Liver (tissue), 9 donors: Measurements from ENCODE around the gene RNGTT. TPM values are rescaled to one million over a fixed set of nuclear protein-coding genes. Genes with fewer than 3 reads are reported as not detected.

Experiments
- DNase-seq: peaks from one replicate; pipeline ENCODE4 v3.0.0-alpha.2; 2017; ENCODE audit warnings: low spot score
- H3K27ac ChIP-seq, 2 donors: one replicate each; pipeline ENCODE4 v1.7.0; 2013; ENCODE audit warnings: inconsistent platforms in 2 of 2, low read length in 2 of 2, control low read depth in 1 of 2, low read depth in 1 of 2, mild to moderate bottlenecking in 1 of 2
- H3K27me3 ChIP-seq, 4 donors: one replicate each; pipeline versions ENCODE4 v1.6.1 to v1.7.0; 2013; ENCODE audit warnings: low read length in 3 of 4, inconsistent platforms in 1 of 4, mild to moderate bottlenecking in 1 of 4, moderate library complexity in 1 of 4; ENCODE audit not compliant: control insufficient read depth in 4 of 4, insufficient read depth in 4 of 4
- H3K36me3 ChIP-seq, 4 donors: one replicate each; pipeline versions ENCODE4 v1.6.1 to v1.7.0; 2013; ENCODE audit warnings: low read length in 3 of 4, mild to moderate bottlenecking in 3 of 4, low read depth in 1 of 4, moderate library complexity in 1 of 4; ENCODE audit not compliant: control insufficient read depth in 4 of 4, insufficient read depth in 3 of 4
- H3K4me1 ChIP-seq, 4 donors: one replicate each; pipeline versions ENCODE4 v1.6.1 to v1.7.0; 2013; ENCODE audit warnings: low read length in 3 of 4, mild to moderate bottlenecking in 3 of 4, moderate library complexity in 1 of 4; ENCODE audit not compliant: control insufficient read depth in 4 of 4, insufficient read depth in 4 of 4
- H3K4me3 ChIP-seq, 3 donors: one replicate each; pipeline versions ENCODE4 v1.6.1 to v1.7.0; 2013; ENCODE audit warnings: low read length in 3 of 3, control low read depth in 1 of 3, low read depth in 1 of 3, mild to moderate bottlenecking in 1 of 3
- H3K9ac ChIP-seq, 2 donors: one replicate each; pipeline ENCODE4 v1.7.0; 2013; ENCODE audit warnings: low read length in 2 of 2, mild to moderate bottlenecking in 2 of 2, moderate library complexity in 2 of 2, control low read depth in 1 of 2, low read depth in 1 of 2
- H3K9me3 ChIP-seq, 4 donors: one replicate each; pipeline versions ENCODE4 v1.6.1 to v1.7.0; 2013; ENCODE audit warnings: low read length in 3 of 4; ENCODE audit not compliant: control insufficient read depth in 4 of 4
- CTCF ChIP-seq: fragments of 150-350 bp; IDR thresholded peaks from 2 replicates; pipeline ENCODE4 v1.5.1; 2017; ENCODE audit warnings: improper control_type of control experiment, low read depth, low read length; ENCODE audit not compliant: missing input control
- EGR1 ChIP-seq, 2 donors: IDR thresholded peaks; 2 replicates each; pipeline ENCODE4 v1.6.1; 2016 to 2018; ENCODE audit warnings: antibody characterized with exemption in 2 of 2, low read depth in 2 of 2
- FOXA1 ChIP-seq: IDR thresholded peaks from 2 replicates; pipeline ENCODE4 v1.6.1; 2016; ENCODE audit warnings: antibody characterized with exemption
- FOXA2 ChIP-seq: IDR thresholded peaks from 2 replicates; pipeline ENCODE4 v1.6.1; 2016; ENCODE audit warnings: antibody characterized with exemption
- GABPA ChIP-seq, 2 donors: IDR thresholded peaks in 1 of 2; conservative IDR thresholded peaks in 1 of 2; 2 replicates each; pipeline ENCODE4 v1.6.1; 2016; ENCODE audit warnings: antibody characterized with exemption in 2 of 2, mild to moderate bottlenecking in 1 of 2, moderate library complexity in 1 of 2
- HNF4A ChIP-seq, 2 donors: conservative IDR thresholded peaks; 2 replicates each; pipeline ENCODE4 v1.6.1; 2016; ENCODE audit warnings: antibody characterized with exemption in 2 of 2, mild to moderate bottlenecking in 2 of 2
- HNF4G ChIP-seq: IDR thresholded peaks from 2 replicates; pipeline ENCODE4 v1.6.1; 2016; ENCODE audit warnings: antibody characterized with exemption
- JUND ChIP-seq, 2 donors: IDR thresholded peaks; 2 replicates each; pipeline ENCODE4 v1.6.1; 2016; ENCODE audit warnings: antibody characterized with exemption in 2 of 2
- MAX ChIP-seq: IDR thresholded peaks from 2 replicates; pipeline ENCODE4 v1.6.1; 2016; ENCODE audit warnings: antibody characterized with exemption
- NR2F2 ChIP-seq: IDR thresholded peaks from 2 replicates; pipeline ENCODE4 v1.6.1; 2016; ENCODE audit warnings: antibody characterized with exemption
- RXRA ChIP-seq, 2 donors: IDR thresholded peaks; 2 replicates each; pipeline ENCODE4 v1.6.1; 2017 to 2018; ENCODE audit warnings: antibody characterized with exemption in 2 of 2, mild to moderate bottlenecking in 1 of 2
- SP1 ChIP-seq: IDR thresholded peaks from 2 replicates; pipeline ENCODE4 v1.6.1; 2018; ENCODE audit warnings: antibody characterized with exemption, mild to moderate bottlenecking
- TAF1 ChIP-seq: conservative IDR thresholded peaks from 2 replicates; pipeline ENCODE4 v1.6.1; 2016; ENCODE audit warnings: antibody characterized with exemption, mild to moderate bottlenecking
- YY1 ChIP-seq: IDR thresholded peaks from 2 replicates; pipeline ENCODE4 v1.6.1; 2016; ENCODE audit warnings: antibody characterized with exemption, mild to moderate bottlenecking
- WGBS: extraction: QIAGEN DNeasy Blood & Tissue Kit; methylation state at CpG from one replicate; pipeline ENCODE4 v1.1.7; 2013; 5-methylcytosine and 5-hydroxymethylcytosine counted together
- polyA plus RNA-seq, 2 donors: library from polyadenylated mRNA; stranded (reverse) in 1 of 2; unstranded in 1 of 2; fragments of 200-250 nt in 1 of 2; fragments of >200 nt in 1 of 2; fragmentation: Nextera tagmentation in 1 of 2; extraction: Ambion mirVana in 1 of 2; gene quantifications; one replicate each; pipeline versions ENCODE4 v1.2.1 to v1.2.3, GENCODE V29; 2013 to 2015
- total RNA-seq, 2 donors: library from RNA; depleted of rRNA; stranded (reverse); fragments of >200 nt; gene quantifications; one replicate each; pipeline ENCODE4 v1.2.3, GENCODE V29; 2014
- TF ChIP-seq, protein P1 (sequence below): IDR thresholded peaks from 2 replicates; pipeline ENCODE4 v1.6.1; 2016; ENCODE audit warnings: antibody characterized with exemption, mild to moderate bottlenecking
- TF ChIP-seq, protein P2 (sequence below): IDR thresholded peaks from 2 replicates; pipeline ENCODE4 v1.6.1; 2016; ENCODE audit warnings: antibody characterized with exemption
- TF ChIP-seq, protein P3 (sequence below): IDR thresholded peaks from 2 replicates; pipeline ENCODE4 v1.6.1; 2016; ENCODE audit warnings: antibody characterized with exemption
- donor health status: healthy.
- donor health status: healthy.
- donor health status: healthy.
- donor health status: healthy.
- donor health status: healthy.

Gene RNGTT
- total and polyA plus RNA-seq, 4 donors = 4.1 to 20.8 (median 7.2) TPM

DNA sequence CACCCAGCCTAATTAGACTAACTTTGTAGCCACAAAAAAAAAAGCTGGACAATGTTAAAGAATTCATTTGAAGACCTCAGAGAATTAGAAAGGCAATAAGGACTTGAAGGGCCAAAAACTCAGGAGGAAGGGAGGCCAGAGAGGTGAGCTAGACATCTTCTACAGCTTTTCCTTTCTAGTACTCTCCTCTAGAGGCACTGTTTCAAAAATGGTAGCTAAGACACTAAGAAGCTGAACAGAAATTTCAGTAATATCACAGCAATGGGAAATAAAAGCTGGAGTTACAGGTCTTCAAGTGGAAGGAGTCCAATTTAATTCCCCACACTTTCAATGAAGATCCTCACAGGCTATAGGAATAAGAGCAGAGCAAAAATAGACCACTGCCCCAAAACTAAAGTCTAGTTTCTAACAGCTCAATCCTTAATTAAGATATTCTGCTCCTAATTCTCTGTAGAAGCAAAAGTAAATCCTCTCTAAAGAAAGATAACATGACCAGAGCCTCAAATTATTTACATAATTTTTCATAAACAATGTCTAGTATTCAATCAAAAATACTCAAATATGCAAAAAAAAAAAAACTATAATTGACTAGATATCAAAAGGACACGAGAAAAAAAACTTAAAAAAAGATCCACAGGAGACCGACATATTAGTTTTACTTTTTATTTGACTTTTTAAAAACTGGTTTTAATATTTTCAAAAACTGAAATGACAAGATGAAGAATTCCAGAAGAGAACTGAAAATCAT is 63.7 kb downstream of the RNGTT start:
- Histone ChIP-seq H3K27ac (no peak overlapping the region), H3K36me3 (peaks cover 0 to 5% (median 2%) of the 10 kb centered on the region in 4 donors), H3K4me1 (no peaks in the 10 kb centered on the region), H3K9me3 (no peaks in the 10 kb centered on the region), H3K9ac (no peak overlapping the region), H3K4me3 (no peak overlapping the region), H3K27me3 (no peaks in the 10 kb centered on the region)
- no peak for TF ChIP-seq RXRA (IDR thresholded peaks at IDR 0.05)
- no peak for TF ChIP-seq JUND (IDR thresholded peaks at IDR 0.05)
- TF ChIP-seq FOXA1 = no peak
- TF ChIP-seq GABPA (IDR thresholded peaks at IDR 0.05 in 1 of 2, conservative IDR thresholded peaks at IDR 0.05 in 1 of 2) = no peak
- TF ChIP-seq, protein P1, sequence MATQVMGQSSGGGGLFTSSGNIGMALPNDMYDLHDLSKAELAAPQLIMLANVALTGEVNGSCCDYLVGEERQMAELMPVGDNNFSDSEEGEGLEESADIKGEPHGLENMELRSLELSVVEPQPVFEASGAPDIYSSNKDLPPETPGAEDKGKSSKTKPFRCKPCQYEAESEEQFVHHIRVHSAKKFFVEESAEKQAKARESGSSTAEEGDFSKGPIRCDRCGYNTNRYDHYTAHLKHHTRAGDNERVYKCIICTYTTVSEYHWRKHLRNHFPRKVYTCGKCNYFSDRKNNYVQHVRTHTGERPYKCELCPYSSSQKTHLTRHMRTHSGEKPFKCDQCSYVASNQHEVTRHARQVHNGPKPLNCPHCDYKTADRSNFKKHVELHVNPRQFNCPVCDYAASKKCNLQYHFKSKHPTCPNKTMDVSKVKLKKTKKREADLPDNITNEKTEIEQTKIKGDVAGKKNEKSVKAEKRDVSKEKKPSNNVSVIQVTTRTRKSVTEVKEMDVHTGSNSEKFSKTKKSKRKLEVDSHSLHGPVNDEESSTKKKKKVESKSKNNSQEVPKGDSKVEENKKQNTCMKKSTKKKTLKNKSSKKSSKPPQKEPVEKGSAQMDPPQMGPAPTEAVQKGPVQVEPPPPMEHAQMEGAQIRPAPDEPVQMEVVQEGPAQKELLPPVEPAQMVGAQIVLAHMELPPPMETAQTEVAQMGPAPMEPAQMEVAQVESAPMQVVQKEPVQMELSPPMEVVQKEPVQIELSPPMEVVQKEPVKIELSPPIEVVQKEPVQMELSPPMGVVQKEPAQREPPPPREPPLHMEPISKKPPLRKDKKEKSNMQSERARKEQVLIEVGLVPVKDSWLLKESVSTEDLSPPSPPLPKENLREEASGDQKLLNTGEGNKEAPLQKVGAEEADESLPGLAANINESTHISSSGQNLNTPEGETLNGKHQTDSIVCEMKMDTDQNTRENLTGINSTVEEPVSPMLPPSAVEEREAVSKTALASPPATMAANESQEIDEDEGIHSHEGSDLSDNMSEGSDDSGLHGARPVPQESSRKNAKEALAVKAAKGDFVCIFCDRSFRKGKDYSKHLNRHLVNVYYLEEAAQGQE = no peak
- no peak for TF ChIP-seq HNF4A (conservative IDR thresholded peaks at IDR 0.05)
- TF ChIP-seq CTCF = no peak
- TF ChIP-seq, protein P2, sequence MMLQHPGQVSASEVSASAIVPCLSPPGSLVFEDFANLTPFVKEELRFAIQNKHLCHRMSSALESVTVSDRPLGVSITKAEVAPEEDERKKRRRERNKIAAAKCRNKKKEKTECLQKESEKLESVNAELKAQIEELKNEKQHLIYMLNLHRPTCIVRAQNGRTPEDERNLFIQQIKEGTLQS = no peak
- TF ChIP-seq NR2F2 = no peak
- no peak for TF ChIP-seq HNF4G
- TF ChIP-seq EGR1 (IDR thresholded peaks at IDR 0.05; ENCODE audit: low read depth in 2 of 2) = no peak
- no peak for TF ChIP-seq FOXA2
- TF ChIP-seq SP1 = no peak
- TF ChIP-seq YY1 = no peak
- DNase-seq = no peak
- 98% methylated on average over 2 of the region's 2 CpGs for WGBS

- DNase-seq = no peak
- no peaks in the 10 kb centered on the region for H3K36me3 ChIP-seq
- no peak for TF ChIP-seq TAF1
- no peak for TF ChIP-seq MAX
- TF ChIP-seq, protein P3, sequence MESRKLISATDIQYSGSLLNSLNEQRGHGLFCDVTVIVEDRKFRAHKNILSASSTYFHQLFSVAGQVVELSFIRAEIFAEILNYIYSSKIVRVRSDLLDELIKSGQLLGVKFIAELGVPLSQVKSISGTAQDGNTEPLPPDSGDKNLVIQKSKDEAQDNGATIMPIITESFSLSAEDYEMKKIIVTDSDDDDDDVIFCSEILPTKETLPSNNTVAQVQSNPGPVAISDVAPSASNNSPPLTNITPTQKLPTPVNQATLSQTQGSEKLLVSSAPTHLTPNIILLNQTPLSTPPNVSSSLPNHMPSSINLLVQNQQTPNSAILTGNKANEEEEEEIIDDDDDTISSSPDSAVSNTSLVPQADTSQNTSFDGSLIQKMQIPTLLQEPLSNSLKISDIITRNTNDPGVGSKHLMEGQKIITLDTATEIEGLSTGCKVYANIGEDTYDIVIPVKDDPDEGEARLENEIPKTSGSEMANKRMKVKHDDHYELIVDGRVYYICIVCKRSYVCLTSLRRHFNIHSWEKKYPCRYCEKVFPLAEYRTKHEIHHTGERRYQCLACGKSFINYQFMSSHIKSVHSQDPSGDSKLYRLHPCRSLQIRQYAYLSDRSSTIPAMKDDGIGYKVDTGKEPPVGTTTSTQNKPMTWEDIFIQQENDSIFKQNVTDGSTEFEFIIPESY = no peak
- TF ChIP-seq CTCF = no peak
- no peak for TF ChIP-seq HNF4G
- no peak for TF ChIP-seq NR2F2
- TF ChIP-seq, protein P2 = no peak
- no peak for TF ChIP-seq HNF4A (conservative IDR thresholded peaks at IDR 0.05)
- TF ChIP-seq EGR1 (IDR thresholded peaks at IDR 0.05; ENCODE audit: low read depth in 2 of 2) = no peak
- TF ChIP-seq JUND (IDR thresholded peaks at IDR 0.05) = no peak
- H3K9ac ChIP-seq = no peak overlapping the region
- no peak overlapping the region for H3K4me3 ChIP-seq
- H3K27me3 ChIP-seq = no peaks in the 10 kb centered on the region
- no peaks in the 10 kb centered on the region for H3K4me1 ChIP-seq
- over 99% methylated on average over 2 of the region's 2 CpGs for WGBS
- no peaks in the 10 kb centered on the region for H3K9me3 ChIP-seq
- no peak overlapping the region for H3K27ac ChIP-seq
These were observed 67.5 kb downstream of the RNGTT start for GRCh38 chr6:88895911-88896310.
